ENCODE results near the gene PIK3IP1.

- TF ChIP-seq POLR2A (IDR thresholded peaks at IDR 0.05): no peak
- TF ChIP-seq CTCF (IDR thresholded peaks at IDR 0.05): no peak
These were observed 13.5 kb downstream of the PIK3IP1 start for GRCh38 chr22:31278626-31279326.
